ENCODE data around the gene TTBK2. TPM values are rescaled to one million over a fixed set of nuclear protein-coding genes. Genes with fewer than 3 reads are reported as not detected.

TTBK2 gene
- total RNA-seq, 1 donor from 2014 or later, result 19.8 TPM

DNA sequence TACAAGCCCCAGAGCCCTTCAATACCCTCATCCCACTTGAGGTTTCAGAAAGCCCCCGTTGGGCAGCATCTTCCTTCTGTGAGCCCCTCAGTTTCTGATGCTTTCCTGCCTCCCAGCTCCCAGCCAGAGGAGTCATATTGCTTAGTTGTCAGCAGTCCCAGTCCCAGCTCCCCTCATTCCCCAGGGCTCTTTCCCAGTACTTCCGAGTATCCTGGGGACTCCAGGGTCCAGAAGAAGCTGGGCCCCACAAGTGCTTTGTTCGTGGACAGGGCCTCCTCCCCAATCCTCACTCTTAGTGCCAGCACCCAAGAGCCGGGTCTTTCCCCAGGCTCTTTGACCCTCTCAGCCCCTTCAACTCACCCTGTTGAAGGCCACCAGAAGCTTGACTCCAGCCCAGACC lies 227.6 kb downstream of the TTBK2 start:
- H3K4me3 Mint-ChIP-seq, result no peak overlapping the region
- POLR2A ChIA-PET, result no interaction called here
- intact Hi-C loops (cut with micrococcal nuclease), result no loop called here
- CTCF ChIA-PET, result no interaction called here
- H3K36me3 Mint-ChIP-seq (ENCODE audit: low read depth), result peaks cover 2% of the 10 kb centered on the region
- TF ChIP-seq, protein P1, sequence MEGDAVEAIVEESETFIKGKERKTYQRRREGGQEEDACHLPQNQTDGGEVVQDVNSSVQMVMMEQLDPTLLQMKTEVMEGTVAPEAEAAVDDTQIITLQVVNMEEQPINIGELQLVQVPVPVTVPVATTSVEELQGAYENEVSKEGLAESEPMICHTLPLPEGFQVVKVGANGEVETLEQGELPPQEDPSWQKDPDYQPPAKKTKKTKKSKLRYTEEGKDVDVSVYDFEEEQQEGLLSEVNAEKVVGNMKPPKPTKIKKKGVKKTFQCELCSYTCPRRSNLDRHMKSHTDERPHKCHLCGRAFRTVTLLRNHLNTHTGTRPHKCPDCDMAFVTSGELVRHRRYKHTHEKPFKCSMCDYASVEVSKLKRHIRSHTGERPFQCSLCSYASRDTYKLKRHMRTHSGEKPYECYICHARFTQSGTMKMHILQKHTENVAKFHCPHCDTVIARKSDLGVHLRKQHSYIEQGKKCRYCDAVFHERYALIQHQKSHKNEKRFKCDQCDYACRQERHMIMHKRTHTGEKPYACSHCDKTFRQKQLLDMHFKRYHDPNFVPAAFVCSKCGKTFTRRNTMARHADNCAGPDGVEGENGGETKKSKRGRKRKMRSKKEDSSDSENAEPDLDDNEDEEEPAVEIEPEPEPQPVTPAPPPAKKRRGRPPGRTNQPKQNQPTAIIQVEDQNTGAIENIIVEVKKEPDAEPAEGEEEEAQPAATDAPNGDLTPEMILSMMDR (IDR thresholded peaks at IDR 0.05), result no peak
- no peaks in the 10 kb centered on the region for H3K9me3 Mint-ChIP-seq
- ATAC-seq (ENCODE audit: low read depth), result no peak
- no peaks in the 10 kb centered on the region for H3K4me1 Mint-ChIP-seq
- DNase-seq, result no peak
- H3K27ac Mint-ChIP-seq, result no peak overlapping the region
- no peaks in the 10 kb centered on the region for H3K27me3 Mint-ChIP-seq

DNA sequence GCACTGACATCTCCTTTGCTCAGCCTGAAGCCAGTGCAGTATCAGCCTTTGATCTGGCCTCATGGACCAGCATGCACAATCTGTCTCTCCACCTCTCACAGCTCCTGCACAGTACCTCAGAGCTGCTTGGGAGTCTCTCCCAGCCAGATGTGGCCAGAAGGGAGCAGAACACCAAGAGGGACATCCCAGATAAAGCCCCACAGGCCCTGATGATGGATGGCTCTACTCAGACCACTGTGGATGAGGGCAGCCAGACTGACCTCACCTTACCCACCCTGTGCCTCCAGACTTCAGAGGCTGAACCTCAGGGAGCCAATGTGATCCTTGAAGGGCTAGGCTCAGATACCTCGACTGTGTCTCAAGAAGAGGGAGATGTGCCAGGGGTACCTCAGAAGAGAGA lies 228.0 kb downstream of the TTBK2 start:
- TF ChIP-seq, protein P1 (IDR thresholded peaks at IDR 0.05), result no peak
- intact Hi-C loops (cut with micrococcal nuclease), result no loop called here
- Mint-ChIP-seq H3K36me3 (ENCODE audit: low read depth) (no peaks in the 10 kb centered on the region), H3K27me3 (no peaks in the 10 kb centered on the region), H3K4me3 (no peak overlapping the region), H3K4me1 (no peaks in the 10 kb centered on the region), H3K9me3 (no peaks in the 10 kb centered on the region), H3K27ac (no peak overlapping the region)
- ATAC-seq (ENCODE audit: low read depth), result no peak
- ChIA-PET POLR2A (no interaction called here), CTCF (no interaction called here)
- DNase-seq, result no peak

DNA sequence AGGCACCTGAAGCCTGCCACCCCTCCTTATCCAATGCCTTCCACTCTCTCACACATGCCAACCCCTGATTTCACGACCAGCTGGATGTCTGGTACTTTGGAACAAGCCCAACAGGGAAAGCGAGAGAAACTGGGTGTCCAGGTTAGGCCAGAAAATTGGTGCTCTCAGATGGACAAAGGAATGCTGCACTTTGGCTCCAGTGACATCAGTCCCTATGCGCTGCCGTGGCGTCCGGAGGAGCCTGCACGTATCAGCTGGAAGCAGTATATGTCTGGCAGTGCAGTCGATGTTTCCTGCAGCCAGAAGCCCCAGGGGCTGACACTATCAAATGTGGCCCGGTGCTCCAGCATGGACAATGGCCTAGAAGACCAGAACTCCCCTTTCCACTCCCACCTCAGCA lies 228.8 kb downstream of the TTBK2 start:
- no peaks in the 10 kb centered on the region for H3K27me3 Mint-ChIP-seq
- TF ChIP-seq, protein P1 (IDR thresholded peaks at IDR 0.05), result no peak
- DNase-seq (no peak), ATAC-seq (ENCODE audit: low read depth) (no peak)
- no peak overlapping the region for H3K4me3 Mint-ChIP-seq
- POLR2A ChIA-PET, result no interaction called here
- CTCF ChIA-PET, result no interaction called here
- intact Hi-C loops (cut with micrococcal nuclease), result no loop called here
- H3K36me3 Mint-ChIP-seq (ENCODE audit: low read depth), result no peaks in the 10 kb centered on the region
- no peak overlapping the region for H3K27ac Mint-ChIP-seq
- H3K4me1 Mint-ChIP-seq, result no peaks in the 10 kb centered on the region
- H3K9me3 Mint-ChIP-seq, result no peaks in the 10 kb centered on the region

DNA sequence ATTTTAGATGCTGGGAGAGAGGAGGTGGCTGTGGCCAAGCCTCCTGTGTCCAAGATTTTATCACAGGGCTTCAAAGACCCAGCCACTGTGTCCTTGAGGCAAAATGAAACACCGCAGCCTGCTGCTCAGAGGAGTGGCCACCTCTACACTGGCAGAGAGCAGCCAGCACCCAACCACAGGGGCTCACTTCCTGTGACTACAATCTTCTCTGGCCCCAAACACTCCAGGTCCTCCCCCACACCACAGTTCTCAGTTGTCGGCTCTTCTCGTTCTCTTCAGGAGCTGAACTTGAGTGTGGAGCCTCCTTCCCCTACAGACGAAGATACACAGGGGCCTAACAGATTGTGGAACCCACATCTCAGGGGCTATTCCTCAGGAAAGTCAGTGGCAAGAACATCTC lies 229.3 kb downstream of the TTBK2 start:
- intact Hi-C loops (cut with micrococcal nuclease), result no loop called here
- POLR2A ChIA-PET, result no interaction called here
- ATAC-seq (ENCODE audit: low read depth) (no peak), DNase-seq (no peak)
- no peak overlapping the region for H3K4me3 Mint-ChIP-seq
- no peaks in the 10 kb centered on the region for H3K4me1 Mint-ChIP-seq
- no peak overlapping the region for H3K27ac Mint-ChIP-seq
- CTCF ChIA-PET, result no interaction called here
- no peaks in the 10 kb centered on the region for H3K27me3 Mint-ChIP-seq
- TF ChIP-seq, protein P1 (IDR thresholded peaks at IDR 0.05), result no peak
- no peaks in the 10 kb centered on the region for H3K9me3 Mint-ChIP-seq
- no peaks in the 10 kb centered on the region for H3K36me3 Mint-ChIP-seq (ENCODE audit: low read depth)

Other genes starting within 250 kb of the TTBK2 start
- gene CDAN1, start 183.7 kb downstream of the TTBK2 start, total RNA-seq, result 14.6 and 15.6 TPM in 2 replicates
- 46.6 and 48.9 TPM in 2 replicates for gene UBR1, start 185.3 kb upstream of the TTBK2 start, total RNA-seq
- gene TMEM62, start 212.8 kb upstream of the TTBK2 start, total RNA-seq, result 38.3 and 52.2 TPM in 2 replicates